ENCODE results near the gene CLDN7.

The CLDN7 gene

GRCh38 chr17:7266784-7267183, 4.5 kb upstream of the CLDN7 start:
- Histone ChIP-seq H3K4me3 (replicated peaks; ENCODE audit: low read depth, low read length) (no peak overlapping the region), H3K36me3 (ENCODE audit: control insufficient read depth, insufficient read depth, low read length) (no peaks in the 10 kb centered on the region), H3K27me3 (replicated peaks; ENCODE audit: control insufficient read depth, insufficient read depth, low read length) (peaks cover 2% of the 10 kb centered on the region; the same call in 1 of the 2 replicates)
- no peak for TF ChIP-seq CTCF (IDR thresholded peaks at IDR 0.05; ENCODE audit: insufficient read depth, low read length, poor library complexity, severe bottlenecking)
- no peak for DNase-seq (ENCODE audit: extremely low read depth, insufficient read length)

- Histone ChIP-seq H3K27me3 (replicated peaks; ENCODE audit: control insufficient read depth, insufficient read depth, low read length) (peaks cover 2% of the 10 kb centered on the region; the same call in 1 of the 2 replicates), H3K36me3 (ENCODE audit: control insufficient read depth, insufficient read depth, low read length) (peaks cover 5% of the 10 kb centered on the region), H3K4me3 (replicated peaks; ENCODE audit: low read depth, low read length) (no peak overlapping the region)
- no peak for TF ChIP-seq CTCF (IDR thresholded peaks at IDR 0.05; ENCODE audit: insufficient read depth, low read length, poor library complexity, severe bottlenecking)
- DNase-seq (ENCODE audit: extremely low read depth, insufficient read length): no peak
Measured at GRCh38 chr17:7263801-7264078, 1.5 kb upstream of the CLDN7 start.

- no peak for DNase-seq (ENCODE audit: extremely low read depth, insufficient read length)
- no peak for TF ChIP-seq CTCF (IDR thresholded peaks at IDR 0.05; ENCODE audit: insufficient read depth, low read length, poor library complexity, severe bottlenecking)
- Histone ChIP-seq H3K36me3 (ENCODE audit: control insufficient read depth, insufficient read depth, low read length) (peaks cover 5% of the 10 kb centered on the region), H3K27me3 (replicated peaks; ENCODE audit: control insufficient read depth, insufficient read depth, low read length) (peaks cover 2% of the 10 kb centered on the region; the same call in 1 of the 2 replicates), H3K4me3 (replicated peaks; ENCODE audit: low read depth, low read length) (no peak overlapping the region)
Measured at GRCh38 chr17:7262935-7263800, 890 bp upstream of the CLDN7 start.

GRCh38 chr17:7261379-7262191, 693 bp downstream of the CLDN7 start:
- peak overlapping the region; percentile 14; the same call in 1 of the 2 replicates for H3K4me3 ChIP-seq (replicated peaks; ENCODE audit: low read depth, low read length)
- H3K27me3 ChIP-seq (replicated peaks; ENCODE audit: control insufficient read depth, insufficient read depth, low read length): peaks cover 2% of the 10 kb centered on the region; the same call in 1 of the 2 replicates
- peaks cover 11% of the 10 kb centered on the region for H3K36me3 ChIP-seq (ENCODE audit: control insufficient read depth, insufficient read depth, low read length)
- DNase-seq (ENCODE audit: extremely low read depth, insufficient read length): no peak
- no peak for TF ChIP-seq CTCF (IDR thresholded peaks at IDR 0.05; ENCODE audit: insufficient read depth, low read length, poor library complexity, severe bottlenecking)

- Histone ChIP-seq H3K4me3 (replicated peaks; ENCODE audit: low read depth, low read length) (peak overlapping the region; percentile 14), H3K36me3 (ENCODE audit: control insufficient read depth, insufficient read depth, low read length) (peaks cover 13% of the 10 kb centered on the region), H3K27me3 (replicated peaks; ENCODE audit: control insufficient read depth, insufficient read depth, low read length) (peaks cover 2% of the 10 kb centered on the region; the same call in 1 of the 2 replicates)
- no peak for TF ChIP-seq CTCF (IDR thresholded peaks at IDR 0.05; ENCODE audit: insufficient read depth, low read length, poor library complexity, severe bottlenecking)
- DNase-seq (ENCODE audit: extremely low read depth, insufficient read length): no peak
Measured at GRCh38 chr17:7260651-7261378, 1.5 kb downstream of the CLDN7 start.

Measured in GM06990 (cell line).